H1 (cell line): ENCODE measurements around the gene PTMA. TPM values are rescaled to one million over a fixed set of nuclear protein-coding genes. Genes with fewer than 3 reads are reported as not detected.

ENCODE experiments used
- CTCF ChIA-PET: fragments of 300-600 bp; sonication (Branson Sonifier 250); formaldehyde crosslinking; loops from one replicate; lab custom pipeline; 2021; ENCODE audit not compliant: partially characterized antibody; lab: Charles Lee
- POLR2A ChIA-PET: fragments of 300-600 bp; sonication (Branson Sonifier 250); formaldehyde crosslinking; loops from one replicate; lab custom pipeline; 2021; ENCODE audit warnings: inconsistent platforms; ENCODE audit not compliant: partially characterized antibody; lab: Charles Lee
- DNase-seq, 2 experiments: peaks; one replicate each; pipeline versions ENCODE4 v3.0.0 to v3.0.0-alpha.2; 2010 to 2022; ENCODE audit warnings: low spot score in 2 of 2, low read depth in 1 of 2, mixed read lengths in 1 of 2
- FAIRE-seq: peaks from 2 replicates; lab custom pipeline; 2011; peaks lifted over from hg19 to GRCh38; lab: Jason Lieb, UNC
- H2AFZ ChIP-seq: 2 replicates; pipeline ENCODE4 v1.8.1; 2012; ENCODE audit warnings: low read length, inconsistent platforms
- H2AK5ac ChIP-seq: 2 replicates; pipeline ENCODE4 v1.6.1; 2013; ENCODE audit warnings: low read depth, low read length
- H2BK120ac ChIP-seq: replicated peaks from 2 replicates; pipeline ENCODE3; 2013; ENCODE audit warnings: low read depth, low read length, inconsistent platforms
- H2BK12ac ChIP-seq: 2 replicates; pipeline ENCODE4 v1.6.1; 2013; ENCODE audit warnings: low read depth, low read length
- H2BK15ac ChIP-seq: 2 replicates; pipeline ENCODE4 v1.6.1; 2013; ENCODE audit warnings: low read length
- H2BK20ac ChIP-seq: 2 replicates; pipeline ENCODE4 v1.6.1; 2013; ENCODE audit warnings: low read length
- H2BK5ac ChIP-seq: 2 replicates; pipeline ENCODE4 v1.6.1; 2013; ENCODE audit warnings: low read depth, low read length
- H3K14ac ChIP-seq: 2 replicates; pipeline ENCODE4 v1.6.1; 2013; ENCODE audit warnings: inconsistent platforms; ENCODE audit not compliant: insufficient read length
- H3K18ac ChIP-seq: 2 replicates; pipeline ENCODE4 v1.6.1; 2013; ENCODE audit warnings: low read length; ENCODE audit errors: extremely low read depth
- H3K23ac ChIP-seq: 2 replicates; pipeline ENCODE4 v1.6.1; 2013; ENCODE audit warnings: inconsistent platforms; ENCODE audit not compliant: insufficient read length
- H3K23me2 ChIP-seq: 2 replicates; pipeline ENCODE4 v1.6.1; 2013; ENCODE audit warnings: low read depth, low read length
- H3K27ac ChIP-seq: 2 replicates; pipeline ENCODE4 v1.6.1; 2011; ENCODE audit warnings: low read depth, low read length, inconsistent platforms
- H3K27me3 ChIP-seq, 4 experiments: replicated peaks in 1 of 4; 1 replicate in 1 of 4; 2 replicates in 3 of 4; pipeline versions ENCODE4 v1.6.1 to v1.8.1; 2011 to 2013; ENCODE audit warnings: low read length in 3 of 4, mild to moderate bottlenecking in 3 of 4, inconsistent platforms in 2 of 4, mixed read lengths in 2 of 4, moderate library complexity in 1 of 4; ENCODE audit not compliant: control insufficient read depth in 3 of 4, insufficient read depth in 3 of 4; ENCODE audit errors: extremely low read depth in 1 of 4
- H3K36me3 ChIP-seq, 4 experiments: 2 replicates each; pipeline versions ENCODE4 v1.6.1 to v1.8.1; 2011 to 2013; ENCODE audit warnings: mild to moderate bottlenecking in 4 of 4, low read length in 3 of 4, moderate library complexity in 2 of 4, control low read depth in 1 of 4, inconsistent platforms in 1 of 4; ENCODE audit not compliant: insufficient read depth in 4 of 4, control insufficient read depth in 2 of 4
- H3K4ac ChIP-seq: replicated peaks from 2 replicates; pipeline ENCODE3; 2013; ENCODE audit warnings: low read length, low read depth, mixed read lengths, inconsistent platforms; ENCODE audit not compliant: insufficient read length
- H3K4me1 ChIP-seq, 4 experiments: replicated peaks in 1 of 4; 1 replicate in 1 of 4; 2 replicates in 3 of 4; pipeline versions ENCODE4 v1.6.1 to v1.8.1; 2011 to 2013; ENCODE audit warnings: low read length in 3 of 4, inconsistent platforms in 2 of 4, mixed read lengths in 1 of 4; ENCODE audit not compliant: insufficient read depth in 4 of 4, control insufficient read depth in 3 of 4
- H3K4me2 ChIP-seq, 2 experiments: 2 replicates each; pipeline versions ENCODE4 v1.6.1 to v1.8.1; 2011 to 2013; ENCODE audit warnings: low read depth in 2 of 2, low read length in 2 of 2, control low read depth in 1 of 2, inconsistent platforms in 1 of 2, mild to moderate bottlenecking in 1 of 2; ENCODE audit not compliant: insufficient read depth in 1 of 2
- H3K4me3 ChIP-seq, 4 experiments: fragments of 200-600, 300-600 bp in 1 of 4; sonication (generic), shearing (Covaris generic), sonication (Bioruptor Twin) in 1 of 4; 2 replicates each; pipeline versions ENCODE4 v1.5.1 to v1.8.1; 2011 to 2016; ENCODE audit warnings: low read length in 4 of 4, low read depth in 3 of 4, control low read depth in 2 of 4, inconsistent platforms in 2 of 4, mild to moderate bottlenecking in 2 of 4, mixed read lengths in 1 of 4, moderate library complexity in 1 of 4; ENCODE audit not compliant: insufficient read depth in 2 of 4; ENCODE audit errors: extremely low read depth in 1 of 4
- H3K56ac ChIP-seq: replicated peaks from 2 replicates; pipeline ENCODE3; 2013; ENCODE audit warnings: low read depth, mild to moderate bottlenecking, mixed read lengths, low read length, inconsistent platforms; ENCODE audit not compliant: insufficient read length
- H3K79me1 ChIP-seq: 2 replicates; pipeline ENCODE4 v1.6.1; 2013; ENCODE audit warnings: low read depth, low read length, control low read depth
- H3K79me2 ChIP-seq, 2 experiments: 2 replicates each; pipeline versions ENCODE4 v1.6.1 to v1.8.1; 2012 to 2013; ENCODE audit warnings: low read length in 2 of 2, mild to moderate bottlenecking in 2 of 2, inconsistent platforms in 1 of 2; ENCODE audit not compliant: insufficient read depth in 2 of 2, control insufficient read depth in 1 of 2
- H3K9ac ChIP-seq, 4 experiments: replicated peaks in 1 of 4; 1 replicate in 1 of 4; 2 replicates in 3 of 4; pipeline versions ENCODE4 v1.6.1 to v1.8.1; 2011 to 2013; ENCODE audit warnings: low read depth in 3 of 4, low read length in 3 of 4, control low read depth in 2 of 4, mild to moderate bottlenecking in 2 of 4, moderate library complexity in 2 of 4, inconsistent platforms in 1 of 4; ENCODE audit errors: extremely low read depth in 1 of 4
- H3K9me3 ChIP-seq, 2 experiments: 2 replicates each; pipeline versions ENCODE4 v1.6.1 to v1.8.1; 2012 to 2013; ENCODE audit warnings: mild to moderate bottlenecking in 2 of 2, moderate library complexity in 2 of 2, control low read depth in 1 of 2, inconsistent platforms in 1 of 2, low read depth in 1 of 2, low read length in 1 of 2, mixed read lengths in 1 of 2; ENCODE audit not compliant: insufficient read depth in 2 of 2
- H4K20me1 ChIP-seq, 2 experiments: replicated peaks in 1 of 2; 2 replicates each; pipeline versions ENCODE3 to v1.8.1; 2011 to 2013; ENCODE audit warnings: inconsistent platforms in 2 of 2, low read length in 2 of 2, mild to moderate bottlenecking in 1 of 2; ENCODE audit not compliant: insufficient read depth in 2 of 2, control insufficient read depth in 1 of 2
- H4K5ac ChIP-seq: 2 replicates; pipeline ENCODE4 v1.6.1; 2013; ENCODE audit warnings: low read length, low read depth, mixed read lengths, inconsistent platforms; ENCODE audit not compliant: insufficient read length
- H4K8ac ChIP-seq: 2 replicates; pipeline ENCODE4 v1.8.0; 2013; ENCODE audit warnings: mild to moderate bottlenecking, moderate library complexity, low read length, inconsistent platforms; ENCODE audit not compliant: insufficient read depth; ENCODE audit errors: extremely low read depth
- H4K91ac ChIP-seq: replicated peaks from 2 replicates; pipeline ENCODE3; 2013; ENCODE audit warnings: low read length, mixed read lengths, inconsistent platforms; ENCODE audit not compliant: insufficient read length
- ASH2L ChIP-seq: fragments of 200-600, 300-600 bp; sonication (generic); IDR thresholded peaks from one replicate; pipeline ENCODE4 v1.7.1; 2017; ENCODE audit warnings: low read length
- MAX ChIP-seq: IDR thresholded peaks from 2 replicates; pipeline ENCODE4 v1.6.1; 2012; ENCODE audit warnings: inconsistent platforms
- NANOG ChIP-seq: IDR thresholded peaks from 2 replicates; pipeline ENCODE4 v1.6.1; 2011; ENCODE audit warnings: low read length, low read depth, mild to moderate bottlenecking, inconsistent platforms; ENCODE audit not compliant: insufficient read depth, poor library complexity, severe bottlenecking
- POLR2A ChIP-seq, 2 experiments: IDR thresholded peaks; 1 replicate in 1 of 2; 2 replicates in 1 of 2; pipeline ENCODE4 v1.6.1; 2011; ENCODE audit warnings: low read depth in 2 of 2, low read length in 2 of 2, mild to moderate bottlenecking in 2 of 2; ENCODE audit errors: control extremely low read depth in 1 of 2
- TBP ChIP-seq: IDR thresholded peaks from 2 replicates; pipeline ENCODE4 v1.6.1; 2011; ENCODE audit warnings: low read depth, low read length, improper control_type of control experiment
- WGBS, 2 experiments: shearing (Covaris generic) in 1 of 2; methylation state at CpG; one replicate each; pipeline versions ENCODE4 v1.1.6 to v1.1.7; 2013 to 2015; ENCODE audit warnings: low lambda C conversion rate in 2 of 2, mixed read lengths in 2 of 2, inconsistent platforms in 1 of 2, low coverage in 1 of 2, missing lambda C conversion rate in 1 of 2; ENCODE audit not compliant: insufficient replicate concordance in 2 of 2, insufficient coverage in 1 of 2, insufficient read length in 1 of 2; ENCODE audit errors: extremely low coverage in 1 of 2, missing lambda C conversion rate in 1 of 2; 5-methylcytosine and 5-hydroxymethylcytosine counted together
- polyA plus RNA-seq, 7 experiments: library from polyadenylated mRNA; depleted of rRNA in 3 of 7; stranded (reverse) in 5 of 7; unstranded in 2 of 7; fragments of >200 nt in 5 of 7; fragments of 200-250 nt in 2 of 7; gene quantifications; 1 replicate in 5 of 7; 2 replicates in 1 of 7; 4 replicates in 1 of 7; pipeline versions ENCODE4 v1.2.1 to v1.2.3, GENCODE V29; 2011 to 2013; ENCODE audit warnings: missing spikeins in 2 of 7, mixed read lengths in 2 of 7
- total RNA-seq: library from RNA; stranded (reverse); fragmentation: NEBNext Ultra II Directional; extraction: Animal tissue kit (Norgen Biotek cat#: 25700); gene quantifications from 2 replicates; pipeline ENCODE4 v1.2.1, GENCODE V29; 2021

Gene PTMA
- total and polyA plus RNA-seq, 2 of the 8 experiments (the other 6 are each of a cell fraction or from before 2014, with no cell fraction given): 683 to 2,680 TPM

- H2AFZ ChIP-seq: no peak overlapping the region
- no peaks in the 10 kb centered on the region for H3K79me2 ChIP-seq
- no peak overlapping the region for H2BK12ac ChIP-seq
- peaks cover 0 to 7% (median 2%) of the 10 kb centered on the region in 4 experiments; a peak in 2 of 7 replicates for H3K4me1 ChIP-seq
- no peaks in the 10 kb centered on the region for H4K20me1 ChIP-seq
- H2BK120ac ChIP-seq: no peak overlapping the region
- H3K27ac ChIP-seq: no peak overlapping the region
- no peak overlapping the region for H2AK5ac ChIP-seq
- CTCF ChIA-PET: no interaction called here
- H2BK15ac ChIP-seq: no peak overlapping the region
- no peak overlapping the region for H3K9ac ChIP-seq
- no peak overlapping the region for H3K4me2 ChIP-seq
- H4K91ac ChIP-seq: no peak overlapping the region
- no peaks in the 10 kb centered on the region for H3K79me1 ChIP-seq
- no peak overlapping the region for H4K8ac ChIP-seq
- H3K23ac ChIP-seq: no peak overlapping the region
- H3K27me3 ChIP-seq: no peaks in the 10 kb centered on the region
- H3K9me3 ChIP-seq: no peaks in the 10 kb centered on the region
- H3K56ac ChIP-seq: no peak overlapping the region
- H3K14ac ChIP-seq: no peak overlapping the region
- no peak for DNase-seq
- TF ChIP-seq MAX: no peak
- no peak for TF ChIP-seq POLR2A (IDR thresholded peaks at IDR 0.05; ENCODE audit: control extremely low read depth in 1 of 2, low read depth in 2 of 2, low read length in 2 of 2)
- no peak for TF ChIP-seq ASH2L
- no peak for TF ChIP-seq NANOG
- TF ChIP-seq TBP: no peak
- TF ChIP-seq, all 59 proteins: peak for 0
- Histone ChIP-seq H4K5ac (no peak overlapping the region), H3K36me3 (no peaks in the 10 kb centered on the region), H3K18ac (no peak overlapping the region), H3K4me3 (no peak overlapping the region), H2BK20ac (no peak overlapping the region), H3K23me2 (no peaks in the 10 kb centered on the region), H3K4ac (no peak overlapping the region), H2BK5ac (no peak overlapping the region)
- POLR2A ChIA-PET: no interaction called here
- FAIRE-seq: no peak
- 86% methylated on average over 2 of the region's 2 CpGs; no CpG with 5 or more reads in 1 of the 2 experiments for WGBS, 2 experiments
Observed at GRCh38 chr2:231752061-231752460, 43.7 kb downstream of the PTMA start.
